ENCODE results near the gene PFKFB3. TPM values are rescaled to one million over a fixed set of nuclear protein-coding genes. Genes with fewer than 3 reads are reported as not detected.
A peak's percentile ranks its signal among the peaks of the same experiment; 100 is the strongest.

PFKFB3 gene
- total and polyA plus RNA-seq, 2 of the 13 experiments (the other 11 are each of a cell fraction or from before 2014, with no cell fraction given): 1.2 to 13.3 TPM

DNA sequence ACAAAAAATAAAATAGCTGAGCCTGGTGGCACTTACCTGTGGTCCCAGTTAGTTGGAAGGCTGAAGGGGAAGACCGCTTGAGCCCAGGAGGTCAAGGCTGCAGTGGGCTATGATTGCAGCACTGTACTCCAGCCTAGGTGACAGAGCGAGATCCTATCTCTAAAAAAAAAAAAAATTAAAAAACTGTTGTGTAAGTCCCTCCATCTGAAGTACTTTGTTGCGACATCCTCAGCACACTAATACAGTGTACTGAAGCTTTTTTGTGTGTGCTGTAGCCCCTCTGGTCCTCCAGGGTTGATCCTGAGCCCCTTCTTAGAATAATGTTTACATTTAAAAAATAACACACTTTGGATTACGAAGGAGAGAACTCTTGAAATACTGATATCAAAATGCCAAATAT, 71.3 kb downstream of the PFKFB3 start:
- FAIRE-seq (peak; percentile 49), ATAC-seq (peak; percentile 74), DNase-seq (ENCODE audit: low spot score) (peak; percentile 77)
- no TSS peak for BruUV-seq (replicated peaks)
- in situ Hi-C loops (cut with HindIII; ENCODE audit: extremely low pct_ligation_motif_present, low pct_unique_long_range_greater_than_20kb) (no loop called here), intact Hi-C loops (cut with micrococcal nuclease; ENCODE audit: unreplicated experiment) (loop anchor here (10.0 kb wide), 1 partner anchor 131 kb away; no protein-coding TSS in a partner anchor)
- CTCF ChIA-PET (ENCODE audit: low intra/inter-chr PET ratio, low total read pairs): no interaction called here
- Histone ChIP-seq H3K4me2 (ENCODE audit: low read depth, low read length) (no peak overlapping the region; the same call in 1 of the 2 replicates), H3K4me1 (ENCODE audit: insufficient read depth, low read length) (peaks cover 56% of the 10 kb centered on the region), H3K4me3 (replicated peaks in 1 of 3; ENCODE audit: insufficient read depth in 1 of 3, low read depth in 2 of 3, low read length in 3 of 3) (no peak overlapping the region), H3K9ac (ENCODE audit: insufficient read depth, low read depth, low read length) (no peak overlapping the region), H3K9me3 (ENCODE audit: low read length) (no peaks in the 10 kb centered on the region), H3K27me3 (ENCODE audit: control insufficient read depth in 1 of 2, insufficient read depth in 2 of 2, low read length in 2 of 2) (peaks cover 1 to 22% of the 10 kb centered on the region in 2 experiments; a peak in 1 of 5 replicates), H3K27ac (ENCODE audit: extremely low read length, insufficient read depth, low read length) (no peak overlapping the region), H3K36me3 (replicated peaks in 1 of 2; ENCODE audit: control insufficient read depth in 1 of 2, insufficient read depth in 2 of 2, low read length in 2 of 2) (no peaks in the 10 kb centered on the region), H3K79me2 (ENCODE audit: insufficient read depth, low read length) (no peaks in the 10 kb centered on the region), H2AFZ (ENCODE audit: low read length) (no peak overlapping the region), H4K20me1 (ENCODE audit: insufficient read depth, low read length) (no peaks in the 10 kb centered on the region)
- 3% methylated on average over 4 of the region's 4 CpGs for WGBS (ENCODE audit: low lambda C conversion rate)
- POLR2A ChIA-PET: no interaction called here
- TF ChIP-seq, protein P1, sequence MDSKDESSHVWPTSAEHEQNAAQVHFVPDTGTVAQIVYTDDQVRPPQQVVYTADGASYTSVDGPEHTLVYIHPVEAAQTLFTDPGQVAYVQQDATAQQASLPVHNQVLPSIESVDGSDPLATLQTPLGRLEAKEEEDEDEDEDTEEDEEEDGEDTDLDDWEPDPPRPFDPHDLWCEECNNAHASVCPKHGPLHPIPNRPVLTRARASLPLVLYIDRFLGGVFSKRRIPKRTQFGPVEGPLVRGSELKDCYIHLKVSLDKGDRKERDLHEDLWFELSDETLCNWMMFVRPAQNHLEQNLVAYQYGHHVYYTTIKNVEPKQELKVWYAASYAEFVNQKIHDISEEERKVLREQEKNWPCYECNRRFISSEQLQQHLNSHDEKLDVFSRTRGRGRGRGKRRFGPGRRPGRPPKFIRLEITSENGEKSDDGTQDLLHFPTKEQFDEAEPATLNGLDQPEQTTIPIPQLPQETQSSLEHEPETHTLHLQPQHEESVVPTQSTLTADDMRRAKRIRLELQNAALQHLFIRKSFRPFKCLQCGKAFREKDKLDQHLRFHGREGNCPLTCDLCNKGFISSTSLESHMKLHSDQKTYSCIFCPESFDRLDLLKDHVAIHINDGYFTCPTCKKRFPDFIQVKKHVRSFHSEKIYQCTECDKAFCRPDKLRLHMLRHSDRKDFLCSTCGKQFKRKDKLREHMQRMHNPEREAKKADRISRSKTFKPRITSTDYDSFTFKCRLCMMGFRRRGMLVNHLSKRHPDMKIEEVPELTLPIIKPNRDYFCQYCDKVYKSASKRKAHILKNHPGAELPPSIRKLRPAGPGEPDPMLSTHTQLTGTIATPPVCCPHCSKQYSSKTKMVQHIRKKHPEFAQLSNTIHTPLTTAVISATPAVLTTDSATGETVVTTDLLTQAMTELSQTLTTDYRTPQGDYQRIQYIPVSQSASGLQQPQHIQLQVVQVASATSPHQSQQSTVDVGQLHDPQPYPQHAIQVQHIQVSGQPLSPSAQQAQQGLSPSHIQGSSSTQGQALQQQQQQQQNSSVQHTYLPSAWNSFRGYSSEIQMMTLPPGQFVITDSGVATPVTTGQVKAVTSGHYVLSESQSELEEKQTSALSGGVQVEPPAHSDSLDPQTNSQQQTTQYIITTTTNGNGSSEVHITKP (CRISPR knock-in tag; IDR thresholded peaks at IDR 0.05; ENCODE audit: low read depth): no peak
- TF ChIP-seq HMG20A (CRISPR knock-in tag; IDR thresholded peaks at IDR 0.05; ENCODE audit: borderline replicate concordance) (peak; percentile 41; the same call in 1 of the 2 replicates), TBX2 (CRISPR knock-in tag; IDR thresholded peaks at IDR 0.05; ENCODE audit: borderline replicate concordance) (peak; percentile 35; the same call in 1 of the 2 replicates), SIX4 (CRISPR knock-in tag; IDR thresholded peaks at IDR 0.05) (no peak), EP300 (IDR thresholded peaks at IDR 0.05; ENCODE audit: low read depth in 2 of 2, low read length in 2 of 2) (peak in 1 of 2 experiments; percentile 48; a peak in 1 of 4 replicates), EP300 (CRISPR knock-in tag; IDR thresholded peaks at IDR 0.05; ENCODE audit: borderline replicate concordance) (no peak), ZNF530 (CRISPR knock-in tag; IDR thresholded peaks at IDR 0.05; ENCODE audit: low read depth) (no peak), SOX13 (IDR thresholded peaks at IDR 0.05) (no peak), SOX13 (CRISPR knock-in tag; conservative IDR thresholded peaks at IDR 0.05 in 1 of 2, IDR thresholded peaks at IDR 0.05 in 1 of 2) (0 out of 4 replicates have a peak, but pooled peaks of 1 of the 2 experiments have one; percentile 9), FOSL2 (CRISPR knock-in tag; IDR thresholded peaks at IDR 0.05) (0 out of 2 replicates have a peak, but pooled peaks have one; percentile 19), ZNF224 (CRISPR knock-in tag; IDR thresholded peaks at IDR 0.05) (no peak), ATF7-NPFF (CRISPR knock-in tag; IDR thresholded peaks at IDR 0.05; ENCODE audit: low read depth) (no peak), NFATC3 (CRISPR knock-in tag; IDR thresholded peaks at IDR 0.05) (no peak), GATAD2A (CRISPR knock-in tag; IDR thresholded peaks at IDR 0.05) (peak; percentile 54), CEBPG (CRISPR knock-in tag; IDR thresholded peaks at IDR 0.05) (peak; percentile 89), ZNF674 (CRISPR knock-in tag; IDR thresholded peaks at IDR 0.05; ENCODE audit: low read depth) (no peak), CEBPB (IDR thresholded peaks at IDR 0.05; ENCODE audit: borderline replicate concordance, low read depth, low read length) (peak; percentile 90)
- TF ChIP-seq, protein P2, sequence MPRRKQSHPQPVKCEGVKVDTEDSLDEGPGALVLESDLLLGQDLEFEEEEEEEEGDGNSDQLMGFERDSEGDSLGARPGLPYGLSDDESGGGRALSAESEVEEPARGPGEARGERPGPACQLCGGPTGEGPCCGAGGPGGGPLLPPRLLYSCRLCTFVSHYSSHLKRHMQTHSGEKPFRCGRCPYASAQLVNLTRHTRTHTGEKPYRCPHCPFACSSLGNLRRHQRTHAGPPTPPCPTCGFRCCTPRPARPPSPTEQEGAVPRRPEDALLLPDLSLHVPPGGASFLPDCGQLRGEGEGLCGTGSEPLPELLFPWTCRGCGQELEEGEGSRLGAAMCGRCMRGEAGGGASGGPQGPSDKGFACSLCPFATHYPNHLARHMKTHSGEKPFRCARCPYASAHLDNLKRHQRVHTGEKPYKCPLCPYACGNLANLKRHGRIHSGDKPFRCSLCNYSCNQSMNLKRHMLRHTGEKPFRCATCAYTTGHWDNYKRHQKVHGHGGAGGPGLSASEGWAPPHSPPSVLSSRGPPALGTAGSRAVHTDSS (CRISPR knock-in tag; conservative IDR thresholded peaks at IDR 0.05): no peak
- TF ChIP-seq, protein P3, sequence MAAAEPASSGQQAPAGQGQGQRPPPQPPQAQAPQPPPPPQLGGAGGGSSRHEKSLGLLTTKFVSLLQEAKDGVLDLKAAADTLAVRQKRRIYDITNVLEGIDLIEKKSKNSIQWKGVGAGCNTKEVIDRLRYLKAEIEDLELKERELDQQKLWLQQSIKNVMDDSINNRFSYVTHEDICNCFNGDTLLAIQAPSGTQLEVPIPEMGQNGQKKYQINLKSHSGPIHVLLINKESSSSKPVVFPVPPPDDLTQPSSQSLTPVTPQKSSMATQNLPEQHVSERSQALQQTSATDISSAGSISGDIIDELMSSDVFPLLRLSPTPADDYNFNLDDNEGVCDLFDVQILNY (CRISPR knock-in tag; conservative IDR thresholded peaks at IDR 0.05): no peak
